HepG2 (cell line): ENCODE data around the gene INO80C. TPM values are rescaled to one million over a fixed set of nuclear protein-coding genes. Genes with fewer than 3 reads are reported as not detected.
"Not testable (repeated sequence)": the region's sequence is repeated elsewhere in the genome, so short reads cannot be mapped to it uniquely, and the experiment has no call there.

Experiments
- ATAC-seq: fragments of 200-7000 bp; cut with Tn5 transposase; 3 replicates; pipeline ENCODE4 v1.9.1; 2020; ENCODE audit warnings: mild to moderate bottlenecking, moderate library complexity
- BruUV-seq: library from RNA; stranded (reverse); fragments of 400-500 nt; replicated peaks from 2 replicates; lab custom pipeline; 2021; lab: Mats Ljungman, UMichigan
- CTCF ChIA-PET: fragments of 300-600 bp; formaldehyde crosslinking; extraction: SDS; loops from one replicate; lab custom pipeline; 2021; ENCODE audit warnings: low total read pairs, inconsistent platforms, low intra/inter-chr PET ratio; lab: Yijun Ruan, JAX
- POLR2A ChIA-PET: fragments of 350-600 bp; sonication (Branson Sonifier 250); formaldehyde crosslinking; loops from one replicate; lab custom pipeline; 2020; ENCODE audit warnings: antibody characterized with exemption, inconsistent platforms; lab: Yijun Ruan, JAX
- DNase-seq: peaks from one replicate; pipeline ENCODE4 v3.0.0-alpha.2; 2015; ENCODE audit warnings: low spot score
- FAIRE-seq: peaks from 3 replicates; lab custom pipeline; 2011; peaks lifted over from hg19 to GRCh38; lab: Jason Lieb, UNC
- H2AFZ ChIP-seq: one replicate; pipeline ENCODE4 v1.6.1; 2011; ENCODE audit warnings: low read length, inconsistent platforms
- H3K27ac ChIP-seq: fragments of 300-600 bp; 3 replicates; pipeline ENCODE4 v1.8.0; 2011; ENCODE audit warnings: mixed run types, mild to moderate bottlenecking, mixed read lengths, low read length, inconsistent platforms; ENCODE audit not compliant: insufficient read depth; ENCODE audit errors: extremely low read length
- H3K27me3 ChIP-seq, 2 experiments: fragments of 200-600 bp in 1 of 2; 2 replicates in 1 of 2; 3 replicates in 1 of 2; pipeline versions ENCODE4 v1.6.0 to v1.8.0; 2011; ENCODE audit warnings: low read length in 2 of 2, mild to moderate bottlenecking in 2 of 2, moderate library complexity in 2 of 2, inconsistent platforms in 1 of 2; ENCODE audit not compliant: insufficient read depth in 2 of 2, control insufficient read depth in 1 of 2
- H3K36me3 ChIP-seq, 2 experiments: fragments of 200-600 bp in 1 of 2; replicated peaks in 1 of 2; 2 replicates in 1 of 2; 3 replicates in 1 of 2; pipeline versions ENCODE4 v1.5.1 to v1.8.0; 2011; ENCODE audit warnings: low read length in 2 of 2, inconsistent platforms in 1 of 2; ENCODE audit not compliant: insufficient read depth in 2 of 2, control insufficient read depth in 1 of 2
- H3K4me1 ChIP-seq: 2 replicates; pipeline ENCODE4 v1.5.1; 2012; ENCODE audit warnings: low read length, inconsistent platforms; ENCODE audit not compliant: insufficient read depth
- H3K4me2 ChIP-seq: 2 replicates; pipeline ENCODE4 v1.6.0; 2011; ENCODE audit warnings: low read depth, low read length, inconsistent platforms
- H3K4me3 ChIP-seq, 3 experiments: fragments of 200-600 bp in 1 of 3; sonication (generic), shearing (Covaris generic) in 1 of 3; replicated peaks in 1 of 3; 2 replicates each; pipeline ENCODE4 v1.5.1; 2011 to 2016; ENCODE audit warnings: low read length in 3 of 3, inconsistent platforms in 2 of 3, low read depth in 2 of 3, mild to moderate bottlenecking in 2 of 3, control low read depth in 1 of 3, mixed read lengths in 1 of 3; ENCODE audit not compliant: insufficient read depth in 1 of 3
- H3K79me2 ChIP-seq: one replicate; pipeline ENCODE4 v1.6.1; 2011; ENCODE audit warnings: low read length, inconsistent platforms; ENCODE audit not compliant: insufficient read depth
- H3K9ac ChIP-seq: 2 replicates; pipeline ENCODE4 v1.6.0; 2011; ENCODE audit warnings: mild to moderate bottlenecking, low read depth, low read length, inconsistent platforms; ENCODE audit not compliant: insufficient read depth
- H3K9me3 ChIP-seq: 2 replicates; pipeline ENCODE4 v1.5.1; 2012; ENCODE audit warnings: mild to moderate bottlenecking, low read length
- H4K20me1 ChIP-seq: 2 replicates; pipeline ENCODE4 v1.6.0; 2011; ENCODE audit warnings: inconsistent platforms, mild to moderate bottlenecking, low read length, moderate library complexity; ENCODE audit not compliant: insufficient read depth
- HNF4A ChIP-seq: sonication (generic); formaldehyde crosslinking; IDR thresholded peaks from 2 replicates; pipeline ENCODE4 v1.4.0; 2020; ENCODE audit warnings: missing genetic modification reagents
- POGZ ChIP-seq: sonication (generic); formaldehyde crosslinking; IDR thresholded peaks from 2 replicates; pipeline ENCODE4 v1.4.0; 2020; ENCODE audit warnings: mild to moderate bottlenecking, missing genetic modification reagents
- WGBS: methylation state at CpG from one replicate; pipeline ENCODE4 v1.1.6; 2017; ENCODE audit warnings: low lambda C conversion rate; 5-methylcytosine and 5-hydroxymethylcytosine counted together
- in situ Hi-C: cut with HindIII; loops from 2 replicates; pipeline ENCODE4 v1.10.0; 2017; ENCODE audit warnings: low pct_unique_long_range_greater_than_20kb; ENCODE audit not compliant: extremely low pct_ligation_motif_present
- intact Hi-C: fragments of 100-400 bp; cut with micrococcal nuclease; formaldehyde crosslinking; loops from one replicate; pipeline ENCODE4 v1.10.0; 2022; ENCODE audit not compliant: unreplicated experiment
- polyA plus RNA-seq, 8 experiments: library from polyadenylated mRNA; depleted of rRNA in 3 of 8; stranded (reverse) in 7 of 8; unstranded in 1 of 8; fragments of >200 nt; fragmentation: Illumina TruSeq in 4 of 8; extraction: Trizol in 4 of 8; gene quantifications; 2 replicates each; pipeline versions ENCODE4 v1.2.1 to v1.2.3, GENCODE V29; 2011 to 2016; ENCODE audit warnings: low read depth in 4 of 8, missing spikeins in 1 of 8, mixed read lengths in 1 of 8; ENCODE audit not compliant: insufficient read depth in 1 of 8
- total RNA-seq, 5 experiments: library from RNA; depleted of rRNA; stranded (reverse); fragments of >200 nt; fragmentation: Illumina TruSeq; extraction: Trizol; gene quantifications; 2 replicates each; pipeline ENCODE4 v1.2.3, GENCODE V29; 2016; ENCODE audit warnings: low read depth in 1 of 5
- TF ChIP-seq, protein P1 (sequence below): sonication (generic); formaldehyde crosslinking; IDR thresholded peaks from 2 replicates; pipeline ENCODE4 v1.5.1; 2020; ENCODE audit warnings: mild to moderate bottlenecking, missing genetic modification reagents, moderate library complexity
- TF ChIP-seq, protein P2 (sequence below): IDR thresholded peaks from 2 replicates; pipeline ENCODE4 v1.4.0; 2020; ENCODE audit warnings: mild to moderate bottlenecking, missing genetic modification reagents

The INO80C gene
- total and polyA plus RNA-seq, 2 of the 13 experiments (the other 11 are each of a cell fraction or from before 2014, with no cell fraction given): 8.2 to 15.4 TPM

DNA sequence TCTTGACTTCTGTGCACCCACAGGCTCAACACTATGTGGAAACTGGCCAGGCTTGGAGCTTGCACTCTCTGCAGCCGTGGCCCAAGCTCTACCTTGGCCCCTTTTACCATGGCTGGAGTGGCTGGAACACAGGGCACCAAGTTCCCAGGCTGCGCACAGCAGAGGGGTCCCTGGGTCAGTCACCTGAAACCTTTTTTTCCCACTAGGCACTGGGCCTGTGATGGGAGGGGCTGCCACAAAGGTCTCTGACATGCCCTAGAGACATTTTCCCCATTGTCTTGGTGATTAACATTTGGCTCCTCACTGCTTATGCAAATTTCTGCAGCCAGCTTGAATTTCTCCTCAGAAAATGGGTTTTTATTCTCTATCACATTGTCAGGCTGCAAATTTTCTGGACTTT is 9.4 kb downstream of the INO80C start:
- Histone ChIP-seq H3K4me1 (peaks cover 54% of the 10 kb centered on the region), H3K79me2 (peaks cover 22% of the 10 kb centered on the region)
- DNase-seq, H2AFZ ChIP-seq, H3K27ac ChIP-seq, H3K9ac ChIP-seq, H3K36me3 ChIP-seq, BruUV-seq, H4K20me1 ChIP-seq, CTCF ChIA-PET, in situ Hi-C loops, H3K9me3 ChIP-seq, H3K27me3 ChIP-seq, intact Hi-C loops, FAIRE-seq, H3K4me2 ChIP-seq, H3K4me3 ChIP-seq: not testable (repeated sequence)
- WGBS: 92% methylated on average over 2 of the region's 2 CpGs
- POLR2A ChIA-PET: interaction anchor here (1.3 to 3.5 kb wide), 2 partner anchors 9 to 94 kb away, joined by 3 to 24 read pairs; partner anchors contain the start of gene INO80C
- peak; percentile 39; the same call in 2 of the 3 replicates for ATAC-seq
- TF ChIP-seq, protein P1, sequence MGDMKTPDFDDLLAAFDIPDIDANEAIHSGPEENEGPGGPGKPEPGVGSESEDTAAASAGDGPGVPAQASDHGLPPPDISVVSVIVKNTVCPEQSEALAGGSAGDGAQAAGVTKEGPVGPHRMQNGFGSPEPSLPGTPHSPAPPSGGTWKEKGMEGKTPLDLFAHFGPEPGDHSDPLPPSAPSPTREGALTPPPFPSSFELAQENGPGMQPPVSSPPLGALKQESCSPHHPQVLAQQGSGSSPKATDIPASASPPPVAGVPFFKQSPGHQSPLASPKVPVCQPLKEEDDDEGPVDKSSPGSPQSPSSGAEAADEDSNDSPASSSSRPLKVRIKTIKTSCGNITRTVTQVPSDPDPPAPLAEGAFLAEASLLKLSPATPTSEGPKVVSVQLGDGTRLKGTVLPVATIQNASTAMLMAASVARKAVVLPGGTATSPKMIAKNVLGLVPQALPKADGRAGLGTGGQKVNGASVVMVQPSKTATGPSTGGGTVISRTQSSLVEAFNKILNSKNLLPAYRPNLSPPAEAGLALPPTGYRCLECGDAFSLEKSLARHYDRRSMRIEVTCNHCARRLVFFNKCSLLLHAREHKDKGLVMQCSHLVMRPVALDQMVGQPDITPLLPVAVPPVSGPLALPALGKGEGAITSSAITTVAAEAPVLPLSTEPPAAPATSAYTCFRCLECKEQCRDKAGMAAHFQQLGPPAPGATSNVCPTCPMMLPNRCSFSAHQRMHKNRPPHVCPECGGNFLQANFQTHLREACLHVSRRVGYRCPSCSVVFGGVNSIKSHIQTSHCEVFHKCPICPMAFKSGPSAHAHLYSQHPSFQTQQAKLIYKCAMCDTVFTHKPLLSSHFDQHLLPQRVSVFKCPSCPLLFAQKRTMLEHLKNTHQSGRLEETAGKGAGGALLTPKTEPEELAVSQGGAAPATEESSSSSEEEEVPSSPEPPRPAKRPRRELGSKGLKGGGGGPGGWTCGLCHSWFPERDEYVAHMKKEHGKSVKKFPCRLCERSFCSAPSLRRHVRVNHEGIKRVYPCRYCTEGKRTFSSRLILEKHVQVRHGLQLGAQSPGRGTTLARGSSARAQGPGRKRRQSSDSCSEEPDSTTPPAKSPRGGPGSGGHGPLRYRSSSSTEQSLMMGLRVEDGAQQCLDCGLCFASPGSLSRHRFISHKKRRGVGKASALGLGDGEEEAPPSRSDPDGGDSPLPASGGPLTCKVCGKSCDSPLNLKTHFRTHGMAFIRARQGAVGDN (CRISPR knock-in tag): 0 out of 2 replicates have a peak, but pooled peaks have one; percentile 9

DNA sequence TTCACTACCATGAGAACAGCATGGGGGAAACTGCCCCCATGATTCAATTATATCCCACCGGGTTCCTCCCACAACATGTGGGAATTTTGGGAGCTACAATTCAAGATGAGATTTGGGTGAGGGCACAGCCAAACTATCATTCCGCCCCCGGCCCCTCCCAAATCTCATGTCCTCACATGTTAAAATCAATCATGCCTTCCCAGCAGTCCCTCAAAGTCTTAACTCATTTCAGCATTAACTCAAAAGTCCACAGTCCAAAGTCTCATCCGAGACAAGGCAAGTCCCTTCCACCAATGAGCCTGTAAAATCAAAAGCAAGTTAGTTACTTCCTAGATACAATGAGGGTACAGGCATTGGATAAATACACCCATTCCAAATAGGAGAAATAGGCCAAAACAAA is 10.2 kb downstream of the INO80C start:
- H3K79me2 ChIP-seq: peaks cover 22% of the 10 kb centered on the region
- CTCF ChIA-PET: not testable (repeated sequence)
- POLR2A ChIA-PET: interaction anchor here (1.3 to 3.5 kb wide), 2 partner anchors 10 to 95 kb away, joined by 3 to 24 read pairs; partner anchors contain the start of gene INO80C

More for the DNA sequence above, 10.2 kb downstream of the INO80C start:
- H3K4me3 ChIP-seq, H3K27me3 ChIP-seq, FAIRE-seq, H2AFZ ChIP-seq, H4K20me1 ChIP-seq, H3K36me3 ChIP-seq, H3K9ac ChIP-seq, H3K27ac ChIP-seq, H3K9me3 ChIP-seq, ATAC-seq, intact Hi-C loops, DNase-seq, in situ Hi-C loops, BruUV-seq, H3K4me2 ChIP-seq: not testable (repeated sequence)
- peak; percentile 50 for TF ChIP-seq HNF4A (CRISPR knock-in tag)
- peak; percentile 35; the same call in 1 of the 2 replicates for TF ChIP-seq POGZ (CRISPR knock-in tag)
- TF ChIP-seq, protein P2, sequence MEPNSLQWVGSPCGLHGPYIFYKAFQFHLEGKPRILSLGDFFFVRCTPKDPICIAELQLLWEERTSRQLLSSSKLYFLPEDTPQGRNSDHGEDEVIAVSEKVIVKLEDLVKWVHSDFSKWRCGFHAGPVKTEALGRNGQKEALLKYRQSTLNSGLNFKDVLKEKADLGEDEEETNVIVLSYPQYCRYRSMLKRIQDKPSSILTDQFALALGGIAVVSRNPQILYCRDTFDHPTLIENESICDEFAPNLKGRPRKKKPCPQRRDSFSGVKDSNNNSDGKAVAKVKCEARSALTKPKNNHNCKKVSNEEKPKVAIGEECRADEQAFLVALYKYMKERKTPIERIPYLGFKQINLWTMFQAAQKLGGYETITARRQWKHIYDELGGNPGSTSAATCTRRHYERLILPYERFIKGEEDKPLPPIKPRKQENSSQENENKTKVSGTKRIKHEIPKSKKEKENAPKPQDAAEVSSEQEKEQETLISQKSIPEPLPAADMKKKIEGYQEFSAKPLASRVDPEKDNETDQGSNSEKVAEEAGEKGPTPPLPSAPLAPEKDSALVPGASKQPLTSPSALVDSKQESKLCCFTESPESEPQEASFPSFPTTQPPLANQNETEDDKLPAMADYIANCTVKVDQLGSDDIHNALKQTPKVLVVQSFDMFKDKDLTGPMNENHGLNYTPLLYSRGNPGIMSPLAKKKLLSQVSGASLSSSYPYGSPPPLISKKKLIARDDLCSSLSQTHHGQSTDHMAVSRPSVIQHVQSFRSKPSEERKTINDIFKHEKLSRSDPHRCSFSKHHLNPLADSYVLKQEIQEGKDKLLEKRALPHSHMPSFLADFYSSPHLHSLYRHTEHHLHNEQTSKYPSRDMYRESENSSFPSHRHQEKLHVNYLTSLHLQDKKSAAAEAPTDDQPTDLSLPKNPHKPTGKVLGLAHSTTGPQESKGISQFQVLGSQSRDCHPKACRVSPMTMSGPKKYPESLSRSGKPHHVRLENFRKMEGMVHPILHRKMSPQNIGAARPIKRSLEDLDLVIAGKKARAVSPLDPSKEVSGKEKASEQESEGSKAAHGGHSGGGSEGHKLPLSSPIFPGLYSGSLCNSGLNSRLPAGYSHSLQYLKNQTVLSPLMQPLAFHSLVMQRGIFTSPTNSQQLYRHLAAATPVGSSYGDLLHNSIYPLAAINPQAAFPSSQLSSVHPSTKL: 0 out of 2 replicates have a peak, but pooled peaks have one; percentile 10
- 83% methylated on average over 4 of the region's 4 CpGs for whole genome bisulfite sequencing
- H3K4me1 ChIP-seq: peaks cover 63% of the 10 kb centered on the region
